OCI-LY3 (cell line): Measurements from ENCODE around the gene HLF.

Experiments
- CTCF ChIP-seq: fragments of 200-600, 300-600 bp; sonication (generic); IDR thresholded peaks from 2 replicates; pipeline ENCODE4 v1.5.1; 2014; ENCODE audit warnings: antibody characterized with exemption, low read length, low read depth
- EZH2phosphoT487 ChIP-seq: fragments of 200-600 bp; shearing (Covaris generic); IDR thresholded peaks from 2 replicates; pipeline ENCODE4 v1.6.1; 2018; ENCODE audit warnings: antibody characterized with exemption, mixed run types, low read depth

GRCh38 chr17:55320594-55321426, 56.0 kb downstream of the HLF start:
- no peak for TF ChIP-seq CTCF
- no peak for TF ChIP-seq EZH2phosphoT487
